Measurements from ENCODE around the gene ABHD16A.

The ABHD16A gene

DNA sequence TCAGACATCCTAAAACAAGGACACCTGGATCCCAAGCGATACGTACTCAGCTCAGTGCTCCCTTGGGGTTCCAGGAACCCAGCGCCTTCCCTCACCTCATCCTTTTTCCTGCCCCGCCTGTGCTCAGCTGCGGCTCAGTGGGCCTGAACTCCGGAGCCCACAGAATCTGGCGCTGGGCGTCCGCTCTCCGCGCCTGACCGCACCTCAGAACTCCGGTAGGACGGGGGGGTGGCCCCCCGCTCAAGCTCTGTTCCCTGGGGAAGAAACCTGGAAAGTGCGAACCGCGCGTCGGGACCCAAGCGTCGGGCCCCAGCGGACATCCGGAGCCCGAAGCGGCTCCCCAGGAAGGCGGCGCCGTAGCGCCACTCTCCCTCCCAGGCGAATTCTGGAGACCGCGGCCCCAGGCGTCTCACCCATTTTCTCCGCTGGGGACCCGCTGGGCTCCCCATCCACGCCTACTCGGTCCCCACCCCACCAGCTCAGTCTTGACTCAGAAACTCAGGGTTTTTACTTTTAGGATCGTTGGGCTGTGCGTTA lies 21.9 kb downstream of the ABHD16A start:
- Histone ChIP-seq H3K4me3 (peak overlapping the region; percentile 76), H3K27ac (no peak overlapping the region), H3K9me3 (ENCODE audit: low read depth, low read length) (no peaks in the 10 kb centered on the region), H3K9ac (ENCODE audit: insufficient read length) (peak overlapping the region; percentile 50), H3K36me3 (ENCODE audit: insufficient read depth, low read length) (no peaks in the 10 kb centered on the region)
- TF ChIP-seq FOXP2 (optimal IDR thresholded peaks at IDR 0.05; ENCODE audit: control extremely low read depth, extremely low read length, insufficient read depth) (no peak), POLR2AphosphoS5 (IDR thresholded peaks at IDR 0.05; ENCODE audit: borderline replicate concordance, low read depth, low read length) (peak; percentile 26; the same call in 1 of the 2 replicates)
- no peak for DNase-seq (ENCODE audit: low read depth, low spot score)

GRCh38 chr6:31680226-31681134 lies 22.6 kb downstream of the ABHD16A start, which contains the start of gene LY6G5C:
Gene LY6G5C, minus strand, starts transcription at chr6:31681067. Its CDS starts 694 bp downstream, at chr6:31680373.
- TF ChIP-seq FOXP2 (optimal IDR thresholded peaks at IDR 0.05; ENCODE audit: control extremely low read depth, extremely low read length, insufficient read depth), result no peak
- TF ChIP-seq POLR2AphosphoS5 (IDR thresholded peaks at IDR 0.05; ENCODE audit: borderline replicate concordance, low read depth, low read length), result no peak
- no peak for TF ChIP-seq EZH2 (IDR thresholded peaks at IDR 0.05)
- no peaks in the 10 kb centered on the region for H3K9me3 ChIP-seq (ENCODE audit: low read depth, low read length)
- H3K4me3 ChIP-seq, result peak within 1 kb of the TSS; percentile 76
- H3K9ac ChIP-seq (ENCODE audit: insufficient read length), result peak within 1 kb of the TSS; percentile 50
- DNase-seq (ENCODE audit: low read depth, low spot score), result peak; percentile 18
- H3K27ac ChIP-seq, result no peak within 1 kb of the TSS
- H3K36me3 ChIP-seq (ENCODE audit: insufficient read depth, low read length), result no peaks in the 10 kb centered on the region

DNA sequence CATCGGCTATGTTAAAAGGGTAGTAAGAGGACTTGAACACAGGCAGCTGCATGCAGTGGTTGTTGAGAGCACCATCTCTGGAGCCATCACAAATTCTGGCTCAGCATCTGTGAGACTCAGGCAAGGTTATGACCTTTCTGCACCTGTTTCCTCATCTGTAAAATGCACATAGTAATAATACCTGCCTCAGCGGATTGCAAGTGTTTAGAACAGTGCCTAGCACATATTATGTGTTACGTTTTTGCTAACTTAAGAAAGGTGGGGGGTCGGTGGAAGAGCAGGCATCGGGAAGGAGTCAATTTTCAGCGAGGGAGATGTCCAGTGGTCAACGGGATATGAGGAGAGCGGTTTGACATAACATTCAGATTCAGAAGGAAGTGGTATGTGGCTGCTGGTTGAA lies 25.2 kb downstream of the ABHD16A start:
- TF ChIP-seq FOXP2 (optimal IDR thresholded peaks at IDR 0.05; ENCODE audit: control extremely low read depth, extremely low read length, insufficient read depth), result no peak
- no peak for TF ChIP-seq POLR2AphosphoS5 (IDR thresholded peaks at IDR 0.05; ENCODE audit: borderline replicate concordance, low read depth, low read length)
- Histone ChIP-seq H3K9me3 (ENCODE audit: low read depth, low read length) (no peaks in the 10 kb centered on the region), H3K27ac (no peak overlapping the region), H3K36me3 (ENCODE audit: insufficient read depth, low read length) (no peaks in the 10 kb centered on the region; the same call in 1 of the 2 replicates), H3K9ac (ENCODE audit: insufficient read length) (no peak overlapping the region), H3K4me3 (no peak overlapping the region)
- no peak for DNase-seq (ENCODE audit: low read depth, low spot score)

DNA sequence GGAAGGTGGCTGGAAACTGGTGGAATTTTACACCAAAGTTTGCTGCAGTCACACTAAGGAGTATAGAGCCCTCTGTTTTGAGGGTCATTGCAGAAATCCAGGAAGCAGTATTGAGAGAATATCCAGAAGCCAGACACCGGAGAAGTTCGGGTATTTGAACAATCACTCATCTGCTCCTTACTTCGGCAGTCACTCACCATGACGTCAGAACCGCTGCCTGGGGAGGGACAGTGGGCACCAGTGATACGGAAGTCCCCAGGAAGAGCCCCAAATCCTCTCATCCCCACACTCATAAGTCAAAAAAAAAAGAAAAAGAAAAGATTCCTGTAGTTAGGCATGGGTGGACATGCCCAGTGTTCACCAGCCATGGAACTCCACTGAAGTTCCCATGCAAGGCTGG lies 26.2 kb downstream of the ABHD16A start:
- H3K36me3 ChIP-seq (ENCODE audit: insufficient read depth, low read length), result peaks cover 7% of the 10 kb centered on the region; the same call in 1 of the 2 replicates
- no peak overlapping the region for H3K9ac ChIP-seq (ENCODE audit: insufficient read length)
- no peak for DNase-seq (ENCODE audit: low read depth, low spot score)
- H3K9me3 ChIP-seq (ENCODE audit: low read depth, low read length), result no peaks in the 10 kb centered on the region
- no peak overlapping the region for H3K27ac ChIP-seq
- no peak overlapping the region for H3K4me3 ChIP-seq
- TF ChIP-seq POLR2AphosphoS5 (IDR thresholded peaks at IDR 0.05; ENCODE audit: borderline replicate concordance, low read depth, low read length) (no peak), FOXP2 (optimal IDR thresholded peaks at IDR 0.05; ENCODE audit: control extremely low read depth, extremely low read length, insufficient read depth) (no peak), EZH2 (IDR thresholded peaks at IDR 0.05) (no peak)

GRCh38 chr6:31676322-31676903 lies 26.7 kb downstream of the ABHD16A start:
- Histone ChIP-seq H3K27ac (no peak overlapping the region), H3K4me3 (no peak overlapping the region), H3K9me3 (ENCODE audit: low read depth, low read length) (no peaks in the 10 kb centered on the region), H3K9ac (ENCODE audit: insufficient read length) (no peak overlapping the region), H3K36me3 (ENCODE audit: insufficient read depth, low read length) (peaks cover 12% of the 10 kb centered on the region; the same call in 1 of the 2 replicates)
- TF ChIP-seq FOXP2 (optimal IDR thresholded peaks at IDR 0.05; ENCODE audit: control extremely low read depth, extremely low read length, insufficient read depth), result no peak
- no peak for DNase-seq (ENCODE audit: low read depth, low spot score)

GRCh38 chr6:31669676-31670075 lies 33.4 kb downstream of the ABHD16A start, which contains the start of gene LY6G5B:
Gene LY6G5B, plus strand, starts transcription at chr6:31669976. Its CDS starts 975 bp downstream, at chr6:31670951.
- Histone ChIP-seq H3K4me3 (no peak within 1 kb of the TSS), H3K27ac (no peak within 1 kb of the TSS), H3K9me3 (ENCODE audit: low read depth, low read length) (no peaks in the 10 kb centered on the region), H3K9ac (ENCODE audit: insufficient read length) (no peak within 1 kb of the TSS), H3K36me3 (ENCODE audit: insufficient read depth, low read length) (peaks cover 59% of the 10 kb centered on the region)
- no peak for DNase-seq (ENCODE audit: low read depth, low spot score)
- TF ChIP-seq POLR2AphosphoS5 (IDR thresholded peaks at IDR 0.05; ENCODE audit: borderline replicate concordance, low read depth, low read length), result no peak

GRCh38 chr6:31666337-31666965 lies 36.7 kb downstream of the ABHD16A start:
- Histone ChIP-seq H3K27ac (no peak overlapping the region), H3K36me3 (ENCODE audit: insufficient read depth, low read length) (peaks cover 68% of the 10 kb centered on the region), H3K9ac (ENCODE audit: insufficient read length) (peak overlapping the region; percentile 97), H3K9me3 (ENCODE audit: low read depth, low read length) (no peaks in the 10 kb centered on the region), H3K4me3 (peak overlapping the region; percentile 95)
- no peak for DNase-seq (ENCODE audit: low read depth, low spot score)
- TF ChIP-seq POLR2AphosphoS5 (IDR thresholded peaks at IDR 0.05; ENCODE audit: borderline replicate concordance, low read depth, low read length), result no peak
- TF ChIP-seq FOXP2 (optimal IDR thresholded peaks at IDR 0.05; ENCODE audit: control extremely low read depth, extremely low read length, insufficient read depth), result no peak
- no peak for TF ChIP-seq EZH2 (IDR thresholded peaks at IDR 0.05)
